GM19395 (cell line): ENCODE results near the gene RLBP1.
"Not testable (repeated sequence)": the region's sequence is repeated elsewhere in the genome, so short reads cannot be mapped to it uniquely, and the experiment has no call there.

ENCODE experiments used
- ATAC-seq: cut with Tn5 transposase; IDR thresholded peaks from one replicate; pipeline ENCODE4 v1.9.1; 2021; ENCODE audit warnings: mild to moderate bottlenecking, moderate library complexity; ENCODE audit not compliant: unreplicated experiment

Gene RLBP1

GRCh38 chr15:89221543-89221942, at the start of gene RLBP1:
Gene RLBP1 (minus strand): TSS chr15:89221579. CDS start chr15:89218975, 2,604 bp downstream.
- no peak for ATAC-seq

DNA sequence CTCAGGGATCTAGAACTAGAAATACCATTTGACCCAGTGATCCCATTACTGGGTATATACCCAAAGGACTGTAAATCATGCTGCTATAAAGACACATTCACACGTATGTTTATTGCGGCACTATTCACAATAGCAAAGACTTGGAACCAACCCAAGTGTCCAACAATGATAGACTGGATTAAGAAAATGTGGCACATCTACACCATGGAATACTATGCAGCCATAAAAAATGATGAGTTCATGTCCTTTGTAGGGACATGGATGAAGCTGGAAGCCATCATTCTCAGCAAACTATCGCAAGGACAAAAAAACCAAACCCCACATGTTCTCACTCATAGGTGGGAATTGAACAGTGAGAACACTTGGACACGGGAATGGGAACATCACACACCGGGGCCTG, 28.8 kb upstream of the RLBP1 start:
- not testable (repeated sequence) for ATAC-seq

DNA sequence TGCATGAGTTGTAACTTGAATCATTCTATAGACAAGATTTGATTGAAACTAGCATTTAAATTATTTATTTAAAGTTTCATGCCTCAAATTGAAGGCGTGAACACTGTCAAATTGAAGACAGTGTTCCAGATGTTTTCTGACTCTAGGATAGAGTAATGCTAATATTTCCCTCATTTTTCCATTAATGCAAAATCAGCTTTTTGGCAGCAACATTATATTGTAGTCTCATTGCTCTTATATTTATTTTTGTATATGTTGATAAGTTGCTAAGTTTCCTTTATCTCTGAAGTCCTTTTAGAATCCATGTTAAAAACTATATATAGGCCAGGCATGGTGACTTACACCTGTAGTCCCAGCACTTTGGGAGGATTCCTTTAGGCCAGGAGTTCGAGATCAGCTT, 27.2 kb upstream of the RLBP1 start:
- no peak for ATAC-seq

GRCh38 chr15:89247446-89247845, 26.1 kb upstream of the RLBP1 start:
- no peak for ATAC-seq

- ATAC-seq: peak; percentile 33
These were observed 23.2 kb upstream of the RLBP1 start for GRCh38 chr15:89244574-89244903.

DNA sequence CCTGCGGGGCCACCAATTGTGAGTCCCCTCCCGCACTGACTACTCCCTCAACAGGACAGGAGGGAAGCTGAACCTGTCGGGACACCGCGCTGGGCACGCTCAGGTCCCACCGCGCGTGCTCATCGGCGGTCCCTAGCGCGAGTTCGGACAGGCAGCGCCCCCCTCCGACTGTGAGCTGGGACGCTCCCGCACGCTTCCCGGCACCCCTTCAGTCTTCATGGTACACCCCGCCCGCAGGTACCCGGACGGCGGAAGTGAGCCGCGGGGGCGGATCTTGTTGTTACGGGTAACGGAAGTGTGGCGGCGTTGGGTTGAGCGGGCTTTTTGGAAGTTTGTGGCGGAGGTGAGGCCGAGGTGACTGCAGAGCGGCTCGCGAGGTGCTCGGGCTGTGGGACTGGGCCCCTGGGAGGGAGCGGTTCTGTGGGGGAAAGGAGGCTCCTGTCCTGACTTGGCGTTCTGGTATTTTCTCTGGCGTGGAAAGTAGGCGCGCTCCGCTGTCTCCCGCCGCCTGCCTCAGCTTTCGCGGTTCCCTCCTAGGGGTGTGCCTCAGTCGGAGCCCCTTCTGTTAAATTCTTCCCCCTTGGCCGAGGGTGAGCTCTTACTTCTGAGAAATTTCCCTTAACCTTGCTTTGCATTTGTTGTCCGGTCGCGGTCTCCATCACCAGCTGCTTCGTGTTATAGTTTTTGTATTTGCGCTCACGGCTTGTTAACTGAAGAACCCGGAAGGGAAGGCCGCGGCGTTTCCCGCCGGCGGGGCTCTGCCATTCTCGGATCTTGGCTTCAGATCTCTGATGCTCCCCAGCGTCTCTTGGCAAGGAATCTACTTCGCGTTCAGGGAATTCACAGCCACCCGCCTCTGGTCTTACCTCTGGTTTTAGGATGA, 22.6 kb upstream of the RLBP1 start, which contains the start of gene FANCI:
Gene FANCI, plus strand, starts transcription at position 289 of the 883 bp plus-strand sequence. CDS start 3,669 bp downstream, outside the sequence.
- ATAC-seq: peak; percentile 95

GRCh38 chr15:89243046-89243690, 21.8 kb upstream of the RLBP1 start:
- no peak for ATAC-seq

GRCh38 chr15:89239883-89240810, 18.8 kb upstream of the RLBP1 start:
- not testable (repeated sequence) for ATAC-seq

DNA sequence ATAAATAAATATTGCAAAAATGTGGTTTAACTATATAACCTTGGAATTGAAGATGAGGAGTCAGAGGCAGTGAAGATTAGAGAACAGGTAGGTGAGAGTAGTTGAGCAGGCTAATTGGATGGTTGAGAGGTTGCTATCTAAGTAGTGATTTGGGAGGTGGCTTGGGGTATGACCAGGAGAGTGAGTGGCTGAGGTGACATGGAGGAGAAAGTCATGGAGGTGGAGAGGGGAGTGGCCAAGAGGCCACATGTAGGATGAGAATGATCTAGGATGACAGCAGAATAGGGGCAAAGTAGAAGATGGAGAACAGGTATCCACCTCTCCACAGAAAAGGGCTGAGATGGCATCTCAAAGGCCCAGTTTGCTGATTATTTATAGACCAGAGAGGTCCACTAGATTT, 10.5 kb upstream of the RLBP1 start:
- no peak for ATAC-seq

GRCh38 chr15:89230277-89230676, 8.9 kb upstream of the RLBP1 start:
- ATAC-seq: no peak

DNA sequence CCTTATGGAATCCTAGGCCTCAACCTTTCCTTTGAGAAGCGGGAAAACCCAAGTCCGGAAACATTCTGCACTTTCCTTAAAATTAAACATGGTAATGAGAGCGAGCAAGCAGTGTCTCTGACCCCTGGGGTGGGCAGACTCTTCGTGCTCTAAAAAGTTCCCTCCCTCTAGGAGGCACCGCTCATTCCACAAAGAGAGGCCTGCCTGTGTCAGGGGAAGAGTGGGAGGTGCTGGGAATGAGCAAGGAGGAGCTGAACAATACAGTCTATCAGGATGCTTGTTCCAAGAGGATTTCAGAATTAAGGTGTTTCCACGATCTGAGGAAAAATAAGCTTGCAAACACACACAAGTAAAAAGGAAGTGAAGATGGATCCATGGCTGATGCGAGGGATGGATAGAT, 6.0 kb upstream of the RLBP1 start:
- no peak for ATAC-seq

DNA sequence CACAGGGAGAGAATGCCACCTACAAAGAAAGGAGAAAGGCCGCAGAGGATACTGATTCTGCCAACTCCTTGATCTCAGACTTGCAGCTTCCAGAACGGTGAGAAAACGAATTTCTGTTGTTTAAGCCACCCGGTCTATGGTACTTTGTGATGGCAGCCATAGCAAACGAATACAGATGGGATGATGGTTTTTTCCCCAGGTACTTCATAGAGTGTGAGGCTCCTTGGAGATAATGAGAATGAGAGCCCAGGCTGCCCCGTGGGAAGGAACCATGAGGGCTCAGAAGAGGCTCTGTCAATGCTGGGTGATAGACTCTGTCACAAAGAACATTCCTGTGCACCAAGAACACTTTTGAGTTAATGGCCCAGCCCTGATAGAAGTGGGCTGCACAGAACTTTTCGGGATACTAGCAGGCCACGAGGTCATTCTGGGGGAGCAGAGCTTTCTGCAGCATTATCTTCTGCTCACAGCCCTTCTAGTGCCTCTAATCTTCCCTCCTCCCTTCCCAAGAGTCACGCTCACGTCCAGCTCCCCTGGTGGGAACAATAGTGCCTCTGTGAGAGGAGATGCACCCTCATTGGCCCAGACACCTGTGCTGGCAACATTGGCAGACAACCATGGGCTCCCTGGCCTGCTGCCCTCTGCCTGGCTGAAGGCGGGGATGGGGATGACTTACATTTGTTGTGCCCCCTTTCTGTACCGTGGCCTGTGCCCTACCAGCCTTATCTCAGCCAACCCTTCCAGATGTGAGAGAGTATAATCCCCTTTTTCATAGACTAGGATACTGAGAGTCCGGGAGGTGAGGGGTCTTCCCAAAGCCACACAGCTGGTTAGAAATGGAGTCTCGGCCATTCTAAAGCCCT, 5.2 kb upstream of the RLBP1 start:
- no peak for ATAC-seq

DNA sequence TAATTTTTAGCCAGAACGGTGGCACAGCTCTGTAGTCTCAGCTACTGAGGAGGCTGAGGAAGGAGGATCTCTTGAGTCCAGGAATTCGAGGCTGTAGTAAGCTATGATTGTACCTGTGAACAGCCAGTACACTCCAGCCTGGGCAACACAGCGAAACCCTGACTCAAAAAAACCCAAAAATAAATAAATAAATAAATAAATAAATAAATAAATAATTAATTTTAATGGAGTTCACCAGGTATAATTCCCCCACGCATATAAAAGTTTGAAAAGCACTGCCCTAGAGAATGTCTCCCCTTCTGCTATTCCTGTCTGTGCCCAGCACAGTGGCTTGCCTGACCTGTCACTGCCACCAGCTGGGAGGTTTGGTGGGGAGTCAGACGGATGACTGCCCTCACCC, 4.2 kb upstream of the RLBP1 start:
- no peak for ATAC-seq

GRCh38 chr15:89218531-89218930, 2.8 kb downstream of the RLBP1 start:
- no peak for ATAC-seq

- no peak for ATAC-seq
These were observed 3.5 kb downstream of the RLBP1 start for GRCh38 chr15:89217686-89218376.

GRCh38 chr15:89217031-89217430, 4.3 kb downstream of the RLBP1 start:
- ATAC-seq: no peak

DNA sequence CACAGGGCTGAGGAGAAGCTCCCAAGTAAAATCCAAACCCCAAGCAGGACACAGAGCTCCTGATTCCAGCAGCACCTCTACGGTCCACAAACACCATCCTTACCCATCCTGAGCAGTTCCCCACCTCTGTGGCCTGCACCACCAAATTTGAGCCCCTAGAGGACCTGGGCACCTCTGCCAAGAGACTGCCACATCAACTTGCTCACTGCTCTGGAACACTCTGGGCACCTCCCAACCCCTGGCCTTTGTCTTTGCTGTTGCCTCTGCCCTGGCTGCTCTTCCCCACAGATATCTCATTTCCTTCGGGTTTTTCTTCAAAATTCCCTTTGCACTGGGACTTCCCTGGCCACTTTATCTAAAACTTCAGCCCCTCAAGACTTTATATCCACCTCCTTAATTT, 5.8 kb downstream of the RLBP1 start:
- ATAC-seq: no peak

DNA sequence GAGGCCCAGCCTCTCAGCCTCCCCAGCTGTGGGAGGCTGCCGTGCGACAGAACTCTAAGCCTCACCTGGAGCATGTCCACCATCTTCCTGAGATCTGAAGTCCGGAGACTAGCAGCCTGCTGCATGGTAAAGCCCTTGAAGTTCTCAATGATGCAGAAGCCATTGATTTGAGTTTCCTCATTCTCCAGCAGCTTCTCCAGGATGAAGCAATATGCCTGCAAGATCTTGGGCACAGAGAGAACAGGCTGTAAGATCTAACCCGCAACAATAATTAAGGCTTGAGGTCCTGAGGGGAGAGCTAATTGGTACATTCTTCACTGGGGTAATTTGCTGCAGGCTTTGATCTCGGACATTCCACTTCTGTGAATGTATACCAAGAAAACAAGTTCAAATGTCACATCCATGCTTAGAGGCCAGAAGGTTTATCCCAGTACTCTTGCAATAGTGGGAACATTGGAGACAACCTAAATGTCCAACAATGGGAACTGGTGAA, 9.7 kb downstream of the RLBP1 start:
- ATAC-seq: no peak

GRCh38 chr15:89209057-89209456, 12.3 kb downstream of the RLBP1 start:
- ATAC-seq: no peak
